ENCODE measurements around the gene CDC45.

DNA sequence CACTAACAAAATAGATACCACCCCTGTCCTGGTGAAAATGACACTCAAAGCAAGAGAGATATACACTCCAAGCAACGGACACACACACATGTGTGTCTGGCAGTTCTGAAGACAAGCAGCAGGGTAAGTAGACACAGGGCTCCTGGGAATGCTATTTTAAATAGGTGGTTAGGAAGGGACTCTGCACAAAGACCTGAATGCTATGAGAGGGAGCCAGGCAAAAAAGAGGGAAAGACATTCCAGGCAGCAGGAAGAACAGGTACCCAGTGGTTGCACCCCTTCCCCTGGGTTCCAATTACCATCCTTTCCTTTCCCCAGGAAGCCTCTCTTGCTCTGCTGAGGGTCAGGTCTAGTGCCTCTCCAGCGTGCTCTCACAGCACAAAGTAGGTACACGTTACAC lies 3.7 kb upstream of the CDC45 start:
- no peak for TF ChIP-seq EP300 (IDR thresholded peaks at IDR 0.05)
- TF ChIP-seq, protein P1, sequence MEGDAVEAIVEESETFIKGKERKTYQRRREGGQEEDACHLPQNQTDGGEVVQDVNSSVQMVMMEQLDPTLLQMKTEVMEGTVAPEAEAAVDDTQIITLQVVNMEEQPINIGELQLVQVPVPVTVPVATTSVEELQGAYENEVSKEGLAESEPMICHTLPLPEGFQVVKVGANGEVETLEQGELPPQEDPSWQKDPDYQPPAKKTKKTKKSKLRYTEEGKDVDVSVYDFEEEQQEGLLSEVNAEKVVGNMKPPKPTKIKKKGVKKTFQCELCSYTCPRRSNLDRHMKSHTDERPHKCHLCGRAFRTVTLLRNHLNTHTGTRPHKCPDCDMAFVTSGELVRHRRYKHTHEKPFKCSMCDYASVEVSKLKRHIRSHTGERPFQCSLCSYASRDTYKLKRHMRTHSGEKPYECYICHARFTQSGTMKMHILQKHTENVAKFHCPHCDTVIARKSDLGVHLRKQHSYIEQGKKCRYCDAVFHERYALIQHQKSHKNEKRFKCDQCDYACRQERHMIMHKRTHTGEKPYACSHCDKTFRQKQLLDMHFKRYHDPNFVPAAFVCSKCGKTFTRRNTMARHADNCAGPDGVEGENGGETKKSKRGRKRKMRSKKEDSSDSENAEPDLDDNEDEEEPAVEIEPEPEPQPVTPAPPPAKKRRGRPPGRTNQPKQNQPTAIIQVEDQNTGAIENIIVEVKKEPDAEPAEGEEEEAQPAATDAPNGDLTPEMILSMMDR (IDR thresholded peaks at IDR 0.05) = no peak

All from tibial nerve (tissue), 4 donors.